SU-DHL-6 (cell line): ENCODE measurements around the gene CRIP2.

Experiments used
- H2AFZ ChIP-seq: fragments of 200-600 bp; sonication (generic); 2 replicates; pipeline ENCODE4 v1.6.1; 2014; ENCODE audit warnings: low read depth, mild to moderate bottlenecking, moderate library complexity, mixed read lengths, antibody characterized with exemption, low read length; ENCODE audit not compliant: severe bottlenecking
- H3F3A ChIP-seq: fragments of 200-600 bp; shearing (Covaris generic); 2 replicates; pipeline ENCODE4 v1.6.0; 2016; ENCODE audit warnings: antibody characterized with exemption, mild to moderate bottlenecking; ENCODE audit not compliant: insufficient read depth
- H3K27ac ChIP-seq: fragments of 200-600 bp; sonication (generic); 2 replicates; pipeline ENCODE4 v1.5.1; 2016; ENCODE audit warnings: low read depth, mild to moderate bottlenecking, low read length, moderate library complexity, mixed read lengths
- H3K27me3 ChIP-seq: fragments of 200-600 bp; sonication (generic), shearing (Covaris generic); 2 replicates; pipeline ENCODE4 v1.6.0; 2014; ENCODE audit warnings: mild to moderate bottlenecking, low read length
- H3K36me3 ChIP-seq: fragments of 200-600 bp; sonication (generic); 2 replicates; pipeline ENCODE4 v1.6.1; 2014; ENCODE audit warnings: mild to moderate bottlenecking, low read length, mixed read lengths
- H3K4me2 ChIP-seq: fragments of 300-600, 200-600 bp; shearing (Covaris generic), sonication (generic); 2 replicates; pipeline ENCODE4 v1.6.0; 2014; ENCODE audit warnings: low read length, low read depth, mild to moderate bottlenecking; ENCODE audit not compliant: poor library complexity, severe bottlenecking
- H3K4me3 ChIP-seq: fragments of 200-600 bp; sonication (generic); 2 replicates; pipeline ENCODE4 v1.5.1; 2014; ENCODE audit warnings: antibody characterized with exemption, low read length, mild to moderate bottlenecking, mixed read lengths; ENCODE audit not compliant: insufficient read depth, poor library complexity, severe bottlenecking
- H3K79me2 ChIP-seq: fragments of 200-600 bp; sonication (generic); 2 replicates; pipeline ENCODE4 v1.6.1; 2014; ENCODE audit warnings: mild to moderate bottlenecking, low read length, moderate library complexity; ENCODE audit not compliant: insufficient read depth
- H3K9ac ChIP-seq: fragments of 200-600 bp; sonication (generic); 2 replicates; pipeline ENCODE4 v1.7.0; 2014; ENCODE audit warnings: mild to moderate bottlenecking, low read length
- H3K9me2 ChIP-seq: fragments of 200-600 bp; sonication (generic); replicated peaks from 2 replicates; pipeline ENCODE4 v1.6.1; 2014; ENCODE audit warnings: low read length; ENCODE audit not compliant: insufficient read depth
- H3K9me3 ChIP-seq: fragments of 200-600 bp; sonication (generic); 2 replicates; pipeline ENCODE4 v1.6.1; 2014; ENCODE audit warnings: low read length, mixed read lengths; ENCODE audit not compliant: insufficient read depth
- H4K20me1 ChIP-seq: fragments of 200-600 bp; sonication (generic); 2 replicates; pipeline ENCODE4 v1.6.1; 2014; ENCODE audit warnings: low read depth, mild to moderate bottlenecking, antibody characterized with exemption, low read length, moderate library complexity, mixed read lengths
- CTCF ChIP-seq: fragments of 200-600 bp; sonication (generic); IDR thresholded peaks from one replicate; pipeline ENCODE4 v1.5.1; 2017; ENCODE audit warnings: antibody characterized with exemption, mild to moderate bottlenecking, low read length, moderate library complexity; ENCODE audit not compliant: insufficient read depth, poor library complexity, severe bottlenecking
- EZH2phosphoT487 ChIP-seq: fragments of 200-600 bp; sonication (generic), shearing (Covaris generic); conservative IDR thresholded peaks from 2 replicates; pipeline ENCODE4 v1.6.1; 2018; ENCODE audit warnings: mild to moderate bottlenecking, antibody characterized with exemption, low read length, moderate library complexity, mixed read lengths

CRIP2 gene

DNA sequence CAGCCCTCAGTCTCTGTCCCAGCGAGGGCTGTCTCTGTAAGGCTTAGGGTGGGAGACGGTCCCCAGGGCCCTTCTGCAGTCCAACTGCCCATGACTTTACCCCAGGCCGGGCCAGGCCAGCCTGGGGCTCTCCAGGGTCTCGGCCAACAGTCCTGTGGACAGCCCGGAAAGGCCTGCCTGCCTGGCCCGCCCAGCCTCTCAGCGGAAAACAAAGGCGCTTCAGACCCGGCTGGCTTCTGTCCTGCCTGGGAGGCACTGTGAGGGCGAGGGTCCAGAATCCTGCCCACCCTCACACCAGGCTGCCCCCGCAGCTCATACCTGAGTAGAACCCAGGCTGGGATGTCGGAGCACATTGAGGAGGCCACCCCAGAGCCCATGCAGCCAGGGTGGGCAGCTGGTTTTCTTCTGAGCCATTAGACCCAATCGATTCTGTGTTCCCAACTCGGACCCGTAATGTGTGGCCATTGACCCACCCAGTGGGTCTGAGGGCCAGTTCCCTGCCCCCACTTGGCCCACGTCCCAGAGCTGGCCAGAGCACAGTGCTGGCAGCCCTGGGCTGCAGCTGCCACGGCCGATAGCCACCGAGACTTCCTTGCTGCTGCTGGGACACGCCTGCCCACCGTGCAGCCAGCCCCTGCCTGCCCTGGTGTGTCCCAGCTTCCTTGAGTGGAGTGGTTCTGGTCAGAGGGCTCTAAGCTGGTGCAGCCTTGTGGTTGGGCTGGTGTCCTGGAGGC is 1.6 kb downstream of the CRIP2 start:
- no peak overlapping the region for H3K4me3 ChIP-seq
- H3K9ac ChIP-seq = no peak overlapping the region
- H3K4me2 ChIP-seq = no peak overlapping the region
- TF ChIP-seq EZH2phosphoT487 (no peak), CTCF (no peak)
- H2AFZ ChIP-seq = no peak overlapping the region
- no peaks in the 10 kb centered on the region for H3K79me2 ChIP-seq
- no peaks in the 10 kb centered on the region for H3F3A ChIP-seq
- no peaks in the 10 kb centered on the region for H3K27me3 ChIP-seq
- H3K36me3 ChIP-seq = no peaks in the 10 kb centered on the region
- H4K20me1 ChIP-seq = no peaks in the 10 kb centered on the region
- H3K27ac ChIP-seq = no peak overlapping the region
- H3K9me3 ChIP-seq = 0 out of 2 replicates have a peak, but pooled peaks cover 3% of the 10 kb centered on the region
- H3K9me2 ChIP-seq = no peaks in the 10 kb centered on the region

GRCh38 chr14:105476831-105477659 is 2.4 kb downstream of the CRIP2 start:
- Histone ChIP-seq H3K9me2 (no peaks in the 10 kb centered on the region), H3K9me3 (0 out of 2 replicates have a peak, but pooled peaks cover 3% of the 10 kb centered on the region), H3F3A (no peaks in the 10 kb centered on the region), H3K36me3 (no peaks in the 10 kb centered on the region), H3K4me3 (no peak overlapping the region), H4K20me1 (no peaks in the 10 kb centered on the region), H3K27me3 (no peaks in the 10 kb centered on the region), H3K27ac (no peak overlapping the region), H3K9ac (no peak overlapping the region), H3K4me2 (no peak overlapping the region), H2AFZ (no peak overlapping the region), H3K79me2 (no peaks in the 10 kb centered on the region)
- TF ChIP-seq CTCF (no peak), EZH2phosphoT487 (no peak)

DNA sequence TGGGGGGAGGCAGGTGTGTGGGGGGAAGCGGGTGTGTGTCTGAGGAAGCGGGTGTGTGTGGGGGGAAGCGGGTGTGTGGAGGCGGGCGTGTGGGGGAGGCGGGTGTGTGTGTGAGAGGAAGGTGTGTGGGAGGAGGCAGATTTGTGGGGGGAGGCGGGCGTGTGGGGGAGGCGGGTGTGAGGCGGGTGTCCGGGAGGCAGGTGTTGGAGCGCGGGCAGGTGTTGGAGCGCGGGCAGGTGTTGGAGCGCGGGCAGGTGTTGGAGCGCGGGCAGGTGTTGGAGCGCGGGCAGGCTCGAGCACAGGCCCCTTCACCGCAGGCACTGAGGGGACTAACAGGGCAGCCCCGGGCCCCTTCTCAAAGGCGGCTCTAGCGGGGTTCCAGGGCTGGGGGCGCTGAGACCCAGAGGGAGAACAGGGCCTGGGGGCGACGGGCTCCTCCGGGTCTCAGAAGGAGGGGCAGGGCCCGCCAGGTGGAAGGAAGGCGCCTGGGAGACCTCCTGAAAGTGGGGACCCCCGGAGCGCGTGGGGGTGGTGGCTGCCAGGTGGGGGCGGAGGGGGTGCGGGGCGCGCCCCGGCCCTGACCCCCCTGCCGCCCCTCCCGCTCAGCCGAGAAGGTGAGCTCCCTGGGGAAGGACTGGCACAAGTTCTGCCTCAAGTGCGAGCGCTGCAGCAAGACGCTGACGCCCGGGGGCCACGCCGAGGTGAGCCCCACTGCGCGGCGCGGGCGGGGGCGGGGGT is 3.2 kb downstream of the CRIP2 start:
- H3K4me3 ChIP-seq = no peak overlapping the region
- no peaks in the 10 kb centered on the region for H3K79me2 ChIP-seq
- H3K27me3 ChIP-seq = no peaks in the 10 kb centered on the region
- no peaks in the 10 kb centered on the region for H3F3A ChIP-seq
- H3K9me3 ChIP-seq = 0 out of 2 replicates have a peak, but pooled peaks cover 3% of the 10 kb centered on the region
- no peaks in the 10 kb centered on the region for H3K9me2 ChIP-seq
- H3K4me2 ChIP-seq = no peak overlapping the region
- no peaks in the 10 kb centered on the region for H4K20me1 ChIP-seq
- no peak overlapping the region for H2AFZ ChIP-seq
- no peak overlapping the region for H3K9ac ChIP-seq
- TF ChIP-seq CTCF (no peak), EZH2phosphoT487 (no peak)
- H3K36me3 ChIP-seq = no peaks in the 10 kb centered on the region
- no peak overlapping the region for H3K27ac ChIP-seq
